ENCODE results near the gene PPP6R2.

DNA sequence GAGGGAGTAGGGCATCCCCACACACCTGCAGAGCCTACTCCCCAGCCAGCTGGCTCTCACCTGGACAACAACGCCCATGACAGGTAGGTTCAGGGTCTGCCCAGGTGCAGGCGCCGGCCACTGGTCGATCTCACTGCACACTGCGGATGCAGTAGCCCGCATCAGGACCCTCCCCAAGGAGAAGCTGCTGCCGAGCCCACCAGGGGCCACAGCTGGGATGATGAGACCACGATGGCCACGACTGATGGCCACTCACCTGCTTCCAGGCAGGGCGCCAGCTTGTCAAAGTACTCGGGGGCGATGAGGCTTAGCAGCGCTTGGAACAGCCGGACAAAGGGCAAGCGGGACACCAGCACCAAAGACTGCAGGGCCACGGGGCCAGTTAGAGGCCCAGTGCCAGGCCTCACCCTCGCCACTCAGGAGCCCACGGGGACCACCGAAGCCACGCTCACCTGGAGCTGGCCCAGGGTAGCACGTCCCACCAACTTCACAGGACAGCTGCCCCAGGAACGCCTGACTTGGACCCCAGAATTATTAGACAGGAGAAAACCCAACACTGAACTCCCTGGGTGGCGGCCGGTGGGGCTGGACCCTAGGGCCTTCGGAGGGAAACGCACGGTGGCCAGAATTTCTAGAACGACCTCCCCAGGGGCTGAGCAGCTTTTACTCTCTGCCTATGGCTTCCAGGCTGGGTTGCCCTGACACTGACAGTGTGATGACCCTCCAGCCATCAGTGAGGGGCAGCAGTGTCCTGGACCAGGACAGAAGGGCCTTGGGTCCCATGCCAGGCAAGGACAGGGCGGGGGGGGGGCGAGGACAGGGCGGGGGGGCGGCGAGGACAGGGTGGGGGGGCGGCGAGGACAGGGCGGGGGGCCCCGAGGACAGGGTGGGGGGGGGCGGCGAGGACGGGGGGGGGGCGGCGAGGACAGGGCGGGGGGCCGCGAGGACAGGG, 26.7 kb upstream of the PPP6R2 start:
- TF ChIP-seq, protein P1, sequence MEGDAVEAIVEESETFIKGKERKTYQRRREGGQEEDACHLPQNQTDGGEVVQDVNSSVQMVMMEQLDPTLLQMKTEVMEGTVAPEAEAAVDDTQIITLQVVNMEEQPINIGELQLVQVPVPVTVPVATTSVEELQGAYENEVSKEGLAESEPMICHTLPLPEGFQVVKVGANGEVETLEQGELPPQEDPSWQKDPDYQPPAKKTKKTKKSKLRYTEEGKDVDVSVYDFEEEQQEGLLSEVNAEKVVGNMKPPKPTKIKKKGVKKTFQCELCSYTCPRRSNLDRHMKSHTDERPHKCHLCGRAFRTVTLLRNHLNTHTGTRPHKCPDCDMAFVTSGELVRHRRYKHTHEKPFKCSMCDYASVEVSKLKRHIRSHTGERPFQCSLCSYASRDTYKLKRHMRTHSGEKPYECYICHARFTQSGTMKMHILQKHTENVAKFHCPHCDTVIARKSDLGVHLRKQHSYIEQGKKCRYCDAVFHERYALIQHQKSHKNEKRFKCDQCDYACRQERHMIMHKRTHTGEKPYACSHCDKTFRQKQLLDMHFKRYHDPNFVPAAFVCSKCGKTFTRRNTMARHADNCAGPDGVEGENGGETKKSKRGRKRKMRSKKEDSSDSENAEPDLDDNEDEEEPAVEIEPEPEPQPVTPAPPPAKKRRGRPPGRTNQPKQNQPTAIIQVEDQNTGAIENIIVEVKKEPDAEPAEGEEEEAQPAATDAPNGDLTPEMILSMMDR (IDR thresholded peaks at IDR 0.05; ENCODE audit: extremely low read depth in 1 of 2, insufficient read depth in 1 of 2, low read depth in 1 of 2, low read length in 2 of 2), result no peak
- TF ChIP-seq POLR2A (IDR thresholded peaks at IDR 0.05; ENCODE audit: low read depth, low read length), result no peak
